Esophagus muscularis mucosa (tissue), 4 donors: Measurements from ENCODE around the gene DEPDC5. TPM values are rescaled to one million over a fixed set of nuclear protein-coding genes. Genes with fewer than 3 reads are reported as not detected.

Experiments
- DNase-seq: peaks from one replicate; pipeline ENCODE4 v3.0.0-alpha.2; 2017; ENCODE audit errors: extremely low spot score
- H3K27ac ChIP-seq, 4 donors: fragments of 200-600 bp; sonication (generic); replicated peaks in 1 of 4; 1 replicate in 3 of 4; 2 replicates in 1 of 4; pipeline ENCODE4 v1.5.1; 2016 to 2019; ENCODE audit warnings: mild to moderate bottlenecking in 1 of 4
- H3K27me3 ChIP-seq, 4 donors: fragments of 200-600 bp; sonication (generic); one replicate each; pipeline versions ENCODE4 v1.5.1 to v1.6.0; 2016 to 2019
- H3K36me3 ChIP-seq, 4 donors: fragments of 200-600 bp; sonication (generic); one replicate each; pipeline ENCODE4 v1.5.1; 2016 to 2019
- H3K4me1 ChIP-seq, 4 donors: fragments of 200-600 bp; sonication (generic); one replicate each; pipeline ENCODE4 v1.5.1; 2016 to 2019
- H3K4me3 ChIP-seq, 4 donors: fragments of 200-600 bp; sonication (generic); 1 replicate in 2 of 4; 2 replicates in 2 of 4; pipeline ENCODE4 v1.5.1; 2016 to 2019; ENCODE audit warnings: mild to moderate bottlenecking in 4 of 4, moderate library complexity in 1 of 4
- H3K9me3 ChIP-seq, 4 donors: fragments of 200-600 bp; sonication (generic); 1 replicate in 3 of 4; 2 replicates in 1 of 4; pipeline ENCODE4 v1.5.1; 2016 to 2019
- EP300 ChIP-seq: sonication (generic); formaldehyde crosslinking; IDR thresholded peaks from one replicate; pipeline ENCODE4 v1.6.1; 2017; ENCODE audit warnings: antibody characterized with exemption
- POLR2A ChIP-seq: fragments of 450-650 bp; IDR thresholded peaks from one replicate; pipeline ENCODE4 v1.6.1; 2017; ENCODE audit warnings: antibody characterized with exemption, moderate library complexity, mild to moderate bottlenecking, low read depth
- POLR2AphosphoS5 ChIP-seq, 2 donors: sonication (generic); formaldehyde crosslinking; IDR thresholded peaks; one replicate each; pipeline ENCODE4 v1.6.1; 2017; ENCODE audit warnings: antibody characterized with exemption in 2 of 2
- WGBS: methylation state at CpG from one replicate; pipeline ENCODE4 v1.1.5; 2018; 5-methylcytosine and 5-hydroxymethylcytosine counted together
- intact Hi-C: fragments of 100-400 bp; cut with DNase I; formaldehyde crosslinking; loops from one replicate; pipeline ENCODE4 v1.15.1; 2023
- total RNA-seq, 4 donors: library from RNA; depleted of rRNA; stranded (reverse); fragments of >200 nt; gene quantifications; one replicate each; pipeline versions ENCODE4 v1.1.0 to v1.2.1, GENCODE V29; 2016
- TF ChIP-seq, protein P1 (sequence below), 3 experiments: fragments of 200-600 bp in 2 of 3; fragments of 450-650 bp in 1 of 3; sonication (generic) in 2 of 3; IDR thresholded peaks; one replicate each; pipeline ENCODE4 v1.5.1; 2017 to 2019; ENCODE audit warnings: antibody characterized with exemption in 3 of 3, mild to moderate bottlenecking in 2 of 3, moderate library complexity in 1 of 3

DEPDC5 gene
- total RNA-seq, 4 donors from 2014 or later: 7.3 to 15.8 (median 12.6) TPM

DNA sequence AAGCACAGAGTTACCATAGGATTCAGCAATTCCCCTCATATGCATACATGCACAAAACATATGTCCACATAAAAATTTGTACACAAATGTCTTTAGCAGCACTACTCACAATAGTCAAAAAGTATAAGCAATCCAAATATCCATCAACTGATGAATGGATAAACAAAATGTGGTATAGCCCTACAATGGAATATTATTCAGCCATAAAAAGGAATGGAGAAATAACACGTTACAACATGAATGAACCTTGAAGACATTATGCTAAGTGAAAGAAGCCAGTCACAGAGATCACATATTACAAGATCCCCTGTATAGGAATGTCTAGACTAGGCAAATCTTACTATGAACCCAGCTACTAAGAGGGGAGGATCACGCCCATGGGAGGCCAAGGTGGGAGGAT, 11.1 kb upstream of the DEPDC5 start:
- WGBS: 93% methylated on average over 2 of the region's 2 CpGs

DNA sequence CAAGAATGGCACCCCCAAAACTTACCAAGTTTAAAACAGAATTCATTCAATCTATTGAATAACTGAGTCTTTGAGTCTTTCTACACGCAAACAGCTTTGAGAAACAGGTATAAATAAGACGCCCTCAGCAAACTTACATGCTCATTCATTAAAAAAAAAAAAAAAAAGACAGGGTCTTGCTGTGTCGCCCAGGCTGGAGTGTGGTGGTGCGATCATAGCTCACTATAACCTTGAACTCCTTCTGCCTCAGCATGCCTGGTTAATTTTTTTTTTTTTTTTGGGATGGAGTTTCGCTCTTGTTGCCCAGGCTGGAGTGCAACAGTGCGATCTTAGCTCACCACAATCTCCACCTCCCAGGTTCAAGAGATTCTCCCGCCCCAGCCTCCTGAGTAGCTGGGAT, 9.9 kb upstream of the DEPDC5 start:
- peaks cover 20 to 34% (median 30%) of the 10 kb centered on the region in 4 donors for H3K4me1 ChIP-seq
- intact Hi-C loops: no loop called here
- peaks cover 4 to 29% (median 9%) of the 10 kb centered on the region in 4 donors for H3K36me3 ChIP-seq
- H3K4me3 ChIP-seq: no peak overlapping the region
- 94% methylated on average over 7 of the region's 7 CpGs for WGBS
- no peaks in the 10 kb centered on the region for H3K27me3 ChIP-seq
- no peaks in the 10 kb centered on the region for H3K9me3 ChIP-seq
- TF ChIP-seq POLR2AphosphoS5 (IDR thresholded peaks at IDR 0.05): no peak
- TF ChIP-seq POLR2A: no peak
- TF ChIP-seq, protein P1, sequence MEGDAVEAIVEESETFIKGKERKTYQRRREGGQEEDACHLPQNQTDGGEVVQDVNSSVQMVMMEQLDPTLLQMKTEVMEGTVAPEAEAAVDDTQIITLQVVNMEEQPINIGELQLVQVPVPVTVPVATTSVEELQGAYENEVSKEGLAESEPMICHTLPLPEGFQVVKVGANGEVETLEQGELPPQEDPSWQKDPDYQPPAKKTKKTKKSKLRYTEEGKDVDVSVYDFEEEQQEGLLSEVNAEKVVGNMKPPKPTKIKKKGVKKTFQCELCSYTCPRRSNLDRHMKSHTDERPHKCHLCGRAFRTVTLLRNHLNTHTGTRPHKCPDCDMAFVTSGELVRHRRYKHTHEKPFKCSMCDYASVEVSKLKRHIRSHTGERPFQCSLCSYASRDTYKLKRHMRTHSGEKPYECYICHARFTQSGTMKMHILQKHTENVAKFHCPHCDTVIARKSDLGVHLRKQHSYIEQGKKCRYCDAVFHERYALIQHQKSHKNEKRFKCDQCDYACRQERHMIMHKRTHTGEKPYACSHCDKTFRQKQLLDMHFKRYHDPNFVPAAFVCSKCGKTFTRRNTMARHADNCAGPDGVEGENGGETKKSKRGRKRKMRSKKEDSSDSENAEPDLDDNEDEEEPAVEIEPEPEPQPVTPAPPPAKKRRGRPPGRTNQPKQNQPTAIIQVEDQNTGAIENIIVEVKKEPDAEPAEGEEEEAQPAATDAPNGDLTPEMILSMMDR (IDR thresholded peaks at IDR 0.05): no peak
- TF ChIP-seq EP300: no peak
- no peak overlapping the region for H3K27ac ChIP-seq
- DNase-seq: no peak

More for the DNA sequence above, 11.1 kb upstream of the DEPDC5 start:
- Histone ChIP-seq H3K4me3 (no peak overlapping the region), H3K27ac (no peak overlapping the region), H3K36me3 (peaks cover 4 to 37% (median 17%) of the 10 kb centered on the region in 4 donors), H3K9me3 (no peaks in the 10 kb centered on the region), H3K27me3 (no peaks in the 10 kb centered on the region), H3K4me1 (peaks cover 13 to 30% (median 18%) of the 10 kb centered on the region in 4 donors)
- no peak for TF ChIP-seq POLR2A
- TF ChIP-seq, protein P1 (IDR thresholded peaks at IDR 0.05): no peak
- no peak for TF ChIP-seq POLR2AphosphoS5 (IDR thresholded peaks at IDR 0.05)
- no peak for TF ChIP-seq EP300
- intact Hi-C loops: no loop called here
- no peak for DNase-seq

GRCh38 chr22:31747441-31747840, 6.4 kb upstream of the DEPDC5 start:
- 80% methylated on average over 4 of the region's 4 CpGs for WGBS
- Histone ChIP-seq H3K4me1 (peaks cover 24 to 39% (median 33%) of the 10 kb centered on the region in 4 donors), H3K9me3 (no peaks in the 10 kb centered on the region), H3K4me3 (no peak overlapping the region), H3K27ac (no peak overlapping the region), H3K27me3 (no peaks in the 10 kb centered on the region), H3K36me3 (peaks cover 0 to 14% (median 6%) of the 10 kb centered on the region in 4 donors)
- no peak for DNase-seq
- TF ChIP-seq, protein P1 (IDR thresholded peaks at IDR 0.05): no peak
- TF ChIP-seq EP300: no peak
- no peak for TF ChIP-seq POLR2A
- no peak for TF ChIP-seq POLR2AphosphoS5 (IDR thresholded peaks at IDR 0.05)
- intact Hi-C loops: loop anchor here (5.0 kb wide), 2 partner anchors 65 to 80 kb away; no protein-coding TSS in a partner anchor

DNA sequence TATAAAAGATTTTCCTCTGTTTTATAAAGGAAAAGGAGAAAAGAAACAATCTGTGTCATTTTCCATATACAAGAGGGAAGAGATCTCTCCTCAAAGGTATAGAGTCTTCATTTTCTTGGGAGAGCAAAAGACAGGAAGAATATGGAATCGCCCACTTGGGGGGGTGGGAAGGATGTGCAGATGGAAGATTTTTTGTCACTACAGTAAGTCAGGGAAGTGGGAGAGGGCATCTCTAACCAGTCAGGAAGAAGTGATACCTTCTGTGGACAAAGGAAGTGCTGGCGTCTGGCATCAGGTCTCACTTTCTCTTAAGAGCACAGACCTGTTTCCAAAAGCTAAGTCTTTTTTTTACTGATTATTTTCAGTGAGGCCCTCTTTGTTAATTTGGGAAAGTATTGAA, 5.3 kb upstream of the DEPDC5 start:
- TF ChIP-seq EP300 (no peak), POLR2AphosphoS5 (IDR thresholded peaks at IDR 0.05) (no peak), POLR2A (no peak)
- TF ChIP-seq, protein P1 (IDR thresholded peaks at IDR 0.05): no peak
- peak overlapping the region; percentile 90 to 100 (median 100) for H3K4me3 ChIP-seq
- WGBS: 21% methylated on average over 2 of the region's 2 CpGs
- peaks cover 0 to 13% (median 6%) of the 10 kb centered on the region in 4 donors for H3K36me3 ChIP-seq
- H3K27ac ChIP-seq: peak overlapping the region in 1 of 4 donors; percentile 4
- H3K9me3 ChIP-seq: no peaks in the 10 kb centered on the region
- intact Hi-C loops: loop anchor here (5.0 kb wide), 2 partner anchors 66 to 81 kb away; no protein-coding TSS in a partner anchor
- no peaks in the 10 kb centered on the region for H3K27me3 ChIP-seq
- DNase-seq: no peak
- H3K4me1 ChIP-seq: peaks cover 34 to 49% (median 43%) of the 10 kb centered on the region in 4 donors
